Endothelial cell of umbilical vein (primary cell): ENCODE results near the gene MORC3. TPM values are rescaled to one million over a fixed set of nuclear protein-coding genes. Genes with fewer than 3 reads are reported as not detected.

Experiments
- BruUV-seq: library from RNA; stranded (reverse); fragments of 400-500 nt; replicated peaks from 2 replicates; lab custom pipeline; 2021; lab: Mats Ljungman, UMichigan
- CTCF ChIA-PET: fragments of 300-600, 350-600 bp; sonication (Branson Sonifier 250); formaldehyde crosslinking; loops from one replicate; lab custom pipeline; 2021; ENCODE audit warnings: antibody characterized with exemption, inconsistent platforms; lab: Charles Lee
- POLR2A ChIA-PET: fragments of 300-600, 350-600 bp; sonication (Branson Sonifier 250); formaldehyde crosslinking; loops from one replicate; lab custom pipeline; 2021; ENCODE audit warnings: antibody characterized with exemption, inconsistent platforms; lab: Charles Lee
- DNase-seq: peaks from one replicate; pipeline ENCODE4 v3.0.0-alpha.2; 2011; ENCODE audit warnings: low read depth, low spot score
- FAIRE-seq: peaks from 2 replicates; lab custom pipeline; 2011; peaks lifted over from hg19 to GRCh38; lab: Jason Lieb, UNC
- H2AFZ ChIP-seq: 2 replicates; pipeline ENCODE4 v1.6.0; 2012; ENCODE audit warnings: low read depth, low read length, control low read depth, inconsistent platforms
- H3K27ac ChIP-seq: 2 replicates; pipeline ENCODE4 v1.5.1; 2011; ENCODE audit warnings: low read depth, mild to moderate bottlenecking, control low read depth, low read length, moderate library complexity; ENCODE audit not compliant: insufficient read depth
- H3K27me3 ChIP-seq, 2 experiments: 2 replicates each; pipeline versions ENCODE4 v1.6.0 to v1.6.1; 2011; ENCODE audit warnings: low read length in 2 of 2, mixed read lengths in 1 of 2; ENCODE audit not compliant: control insufficient read depth in 2 of 2, insufficient read depth in 2 of 2
- H3K36me3 ChIP-seq, 2 experiments: 2 replicates in 1 of 2; 3 replicates in 1 of 2; pipeline ENCODE4 v1.5.1; 2011; ENCODE audit warnings: low read length in 2 of 2, mild to moderate bottlenecking in 1 of 2, moderate library complexity in 1 of 2; ENCODE audit not compliant: control insufficient read depth in 2 of 2, insufficient read depth in 2 of 2; ENCODE audit errors: extremely low read depth in 1 of 2
- H3K4me1 ChIP-seq: 3 replicates; pipeline ENCODE4 v1.5.1; 2011; ENCODE audit warnings: mild to moderate bottlenecking, low read length; ENCODE audit not compliant: control insufficient read depth, insufficient read depth; ENCODE audit errors: extremely low read depth
- H3K4me2 ChIP-seq: 2 replicates; pipeline ENCODE4 v1.6.1; 2011; ENCODE audit warnings: low read length, control low read depth, mixed read lengths; ENCODE audit not compliant: insufficient read depth
- H3K4me3 ChIP-seq, 3 experiments: fragments of 200-600 bp in 1 of 3; sonication (generic), shearing (Covaris generic) in 1 of 3; replicated peaks in 1 of 3; 2 replicates each; pipeline ENCODE4 v1.5.1; 2011 to 2016; ENCODE audit warnings: control low read depth in 3 of 3, low read length in 3 of 3, mild to moderate bottlenecking in 2 of 3, inconsistent platforms in 1 of 3, low read depth in 1 of 3, moderate library complexity in 1 of 3; ENCODE audit not compliant: insufficient read depth in 1 of 3
- H3K79me2 ChIP-seq: 2 replicates; pipeline ENCODE4 v1.6.0; 2012; ENCODE audit warnings: low read length, inconsistent platforms; ENCODE audit not compliant: control insufficient read depth, insufficient read depth
- H3K9ac ChIP-seq: replicated peaks from 2 replicates; pipeline ENCODE3; 2011; ENCODE audit warnings: low read length, control low read depth; ENCODE audit not compliant: insufficient read depth; ENCODE audit errors: extremely low read depth
- H3K9me1 ChIP-seq: replicated peaks from 3 replicates; pipeline ENCODE4 v1.6.0; 2011; ENCODE audit warnings: mild to moderate bottlenecking, low read length; ENCODE audit not compliant: control insufficient read depth, insufficient read depth; ENCODE audit errors: extremely low read depth
- H3K9me3 ChIP-seq: replicated peaks from 2 replicates; pipeline ENCODE4 v1.5.1; 2012; ENCODE audit warnings: low read length, inconsistent platforms; ENCODE audit not compliant: control insufficient read depth, insufficient read depth
- H4K20me1 ChIP-seq: replicated peaks from 2 replicates; pipeline ENCODE3; 2011; ENCODE audit warnings: mild to moderate bottlenecking, low read length; ENCODE audit not compliant: control insufficient read depth, insufficient read depth; ENCODE audit errors: extremely low read depth
- EZH2 ChIP-seq: IDR thresholded peaks from 2 replicates; pipeline ENCODE4 v1.6.1; 2012; ENCODE audit warnings: borderline replicate concordance, low read depth, mild to moderate bottlenecking, moderate library complexity, low read length, inconsistent platforms; ENCODE audit not compliant: severe bottlenecking
- FOS ChIP-seq: IDR thresholded peaks from 2 replicates; pipeline ENCODE4 v1.6.1; 2011; ENCODE audit warnings: mild to moderate bottlenecking, low read length, moderate library complexity, borderline replicate concordance; ENCODE audit not compliant: insufficient read depth
- GATA2 ChIP-seq: IDR thresholded peaks from 2 replicates; pipeline ENCODE4 v1.7.0; 2011; ENCODE audit warnings: low read depth, mild to moderate bottlenecking, moderate library complexity, mixed read lengths, low read length; ENCODE audit not compliant: insufficient read length, insufficient read depth
- JUN ChIP-seq: IDR thresholded peaks from 2 replicates; pipeline ENCODE4 v1.6.1; 2011; ENCODE audit warnings: borderline replicate concordance, low read depth; ENCODE audit not compliant: insufficient read length, insufficient read depth
- MYC ChIP-seq: IDR thresholded peaks from one replicate; pipeline ENCODE4 v1.6.1; 2011; ENCODE audit warnings: mild to moderate bottlenecking, low read depth, low read length
- POLR2A ChIP-seq: IDR thresholded peaks from 2 replicates; pipeline ENCODE4 v1.6.1; 2012; ENCODE audit warnings: low read depth, mild to moderate bottlenecking, control low read depth, low read length
- POLR2AphosphoS5 ChIP-seq: IDR thresholded peaks from 2 replicates; pipeline ENCODE4 v1.6.1; 2012; ENCODE audit warnings: low read depth, mild to moderate bottlenecking, control low read depth, low read length, moderate library complexity; ENCODE audit not compliant: insufficient read depth
- dilution Hi-C: fragments of 300-500 bp; cut with MboI; formaldehyde crosslinking; loops from one replicate; pipeline ENCODE4 v1.15.0; 2019; ENCODE audit warnings: low sequenced_read_pairs; ENCODE audit not compliant: extremely low pct_ligation_motif_present
- intact Hi-C: fragments of 100-400 bp; cut with micrococcal nuclease; formaldehyde crosslinking; loops from one replicate; pipeline ENCODE4 v1.10.0; 2022
- polyA plus RNA-seq, 4 experiments: library from polyadenylated mRNA; depleted of rRNA in 3 of 4; stranded (reverse) in 3 of 4; unstranded in 1 of 4; fragments of >200 nt; gene quantifications; 2 replicates each; pipeline versions ENCODE4 v1.2.1 to v1.2.3, GENCODE V29; 2011 to 2012; ENCODE audit warnings: missing spikeins in 1 of 4
- total RNA-seq: library from RNA; stranded (reverse); gene quantifications from 2 replicates; pipeline ENCODE4 v1.2.3, GENCODE V29; 2021
- TF ChIP-seq, protein P1 (sequence below), 2 donors: IDR thresholded peaks; 1 replicate in 1 of 2; 2 replicates in 1 of 2; pipeline ENCODE4 v1.5.1; 2011; ENCODE audit warnings: low read length in 2 of 2, mild to moderate bottlenecking in 2 of 2, moderate library complexity in 2 of 2, control low read depth in 1 of 2, inconsistent platforms in 1 of 2, low read depth in 1 of 2; ENCODE audit not compliant: insufficient read depth in 1 of 2; ENCODE audit errors: extremely low read depth in 1 of 2
- TF ChIP-seq, protein P2 (sequence below): IDR thresholded peaks from 2 replicates; pipeline ENCODE4 v1.6.1; 2011; ENCODE audit not compliant: insufficient read depth, insufficient read length

The MORC3 gene
- total and polyA plus RNA-seq, 2 donors (not counting 3 experiments of a cell fraction or from before 2014, with no cell fraction given), result 7.3 to 25.3 TPM

DNA sequence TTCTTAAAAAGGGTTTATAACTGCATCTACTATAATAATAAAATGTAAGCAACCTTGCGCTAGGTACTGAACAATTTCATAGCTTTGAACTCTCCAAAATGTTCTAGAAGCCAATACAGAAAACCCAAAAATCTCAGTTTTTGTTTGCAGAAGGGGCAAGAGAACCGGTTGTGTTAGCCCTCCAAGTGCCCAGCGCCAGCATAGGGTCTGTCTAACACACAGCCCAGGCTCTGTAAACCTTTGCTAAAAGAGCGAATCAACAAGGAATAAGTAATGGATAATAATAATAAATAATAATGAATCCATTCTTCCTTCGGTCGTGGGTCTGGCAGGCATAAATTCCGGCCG lies 64.9 kb downstream of the MORC3 start:
- DNase-seq (no peak), FAIRE-seq (no peak)
- CTCF ChIA-PET, result interaction anchor here (1.0 to 1.1 kb wide), 2 partner anchors 17 to 18 kb away, joined by 3 to 5 read pairs; no protein-coding TSS in a partner anchor
- H2AFZ ChIP-seq, result no peak overlapping the region
- dilution Hi-C loops (no loop called here), intact Hi-C loops (no loop called here)
- TF ChIP-seq JUN (no peak), GATA2 (no peak), EZH2 (no peak), MYC (no peak), FOS (no peak), POLR2A (no peak), POLR2AphosphoS5 (no peak)
- TF ChIP-seq, protein P1, sequence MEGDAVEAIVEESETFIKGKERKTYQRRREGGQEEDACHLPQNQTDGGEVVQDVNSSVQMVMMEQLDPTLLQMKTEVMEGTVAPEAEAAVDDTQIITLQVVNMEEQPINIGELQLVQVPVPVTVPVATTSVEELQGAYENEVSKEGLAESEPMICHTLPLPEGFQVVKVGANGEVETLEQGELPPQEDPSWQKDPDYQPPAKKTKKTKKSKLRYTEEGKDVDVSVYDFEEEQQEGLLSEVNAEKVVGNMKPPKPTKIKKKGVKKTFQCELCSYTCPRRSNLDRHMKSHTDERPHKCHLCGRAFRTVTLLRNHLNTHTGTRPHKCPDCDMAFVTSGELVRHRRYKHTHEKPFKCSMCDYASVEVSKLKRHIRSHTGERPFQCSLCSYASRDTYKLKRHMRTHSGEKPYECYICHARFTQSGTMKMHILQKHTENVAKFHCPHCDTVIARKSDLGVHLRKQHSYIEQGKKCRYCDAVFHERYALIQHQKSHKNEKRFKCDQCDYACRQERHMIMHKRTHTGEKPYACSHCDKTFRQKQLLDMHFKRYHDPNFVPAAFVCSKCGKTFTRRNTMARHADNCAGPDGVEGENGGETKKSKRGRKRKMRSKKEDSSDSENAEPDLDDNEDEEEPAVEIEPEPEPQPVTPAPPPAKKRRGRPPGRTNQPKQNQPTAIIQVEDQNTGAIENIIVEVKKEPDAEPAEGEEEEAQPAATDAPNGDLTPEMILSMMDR (IDR thresholded peaks at IDR 0.05; ENCODE audit: extremely low read depth in 1 of 2, insufficient read depth in 1 of 2, low read depth in 1 of 2, low read length in 2 of 2), result no peak
- TF ChIP-seq, protein P2, sequence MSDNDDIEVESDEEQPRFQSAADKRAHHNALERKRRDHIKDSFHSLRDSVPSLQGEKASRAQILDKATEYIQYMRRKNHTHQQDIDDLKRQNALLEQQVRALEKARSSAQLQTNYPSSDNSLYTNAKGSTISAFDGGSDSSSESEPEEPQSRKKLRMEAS, result no peak
- no peaks in the 10 kb centered on the region for H4K20me1 ChIP-seq
- H3K4me3 ChIP-seq, result no peak overlapping the region
- peaks cover 2% of the 10 kb centered on the region for H3K79me2 ChIP-seq
- BruUV-seq, result no TSS peak
- H3K9ac ChIP-seq, result no peak overlapping the region
- H3K4me1 ChIP-seq, result peaks cover 7% of the 10 kb centered on the region
- H3K9me3 ChIP-seq, result no peaks in the 10 kb centered on the region
- H3K4me2 ChIP-seq, result peak overlapping the region; percentile 37
- POLR2A ChIA-PET, result no interaction called here
- no peak overlapping the region for H3K27ac ChIP-seq
- no peaks in the 10 kb centered on the region for H3K27me3 ChIP-seq
- no peaks in the 10 kb centered on the region for H3K36me3 ChIP-seq
- H3K9me1 ChIP-seq, result no peaks in the 10 kb centered on the region
